GOT3 (cell line): ENCODE results near the gene PLA2G3.

Experiments
- DNase-seq: peaks from one replicate; lab custom pipeline; 2025; ENCODE audit warnings: mixed read lengths; lab: John Stamatoyannopoulos, UW

PLA2G3 gene

DNA sequence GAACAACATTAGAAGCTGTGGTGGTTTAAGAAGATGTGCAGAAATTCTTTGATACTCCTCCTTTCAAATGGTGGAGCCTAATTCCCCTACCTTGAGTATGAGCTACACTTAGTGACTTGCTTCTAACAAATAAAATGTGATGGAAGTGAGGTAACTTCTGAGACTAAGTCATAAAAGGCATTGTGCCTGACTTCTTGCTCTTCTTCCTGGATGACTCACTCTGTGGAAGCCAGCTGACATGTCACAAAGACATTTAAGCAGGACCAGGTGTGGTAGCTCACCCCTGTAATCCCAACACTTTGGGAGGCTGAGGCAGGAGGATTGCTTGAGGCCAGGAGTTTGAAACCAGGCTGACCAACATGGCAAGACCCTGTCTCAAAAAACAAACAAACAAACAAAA, 3.9 kb upstream of the PLA2G3 start:
- DNase-seq = no peak

- DNase-seq = no peak
Measured at GRCh38 chr22:31143537-31143936, 3.2 kb upstream of the PLA2G3 start.

DNA sequence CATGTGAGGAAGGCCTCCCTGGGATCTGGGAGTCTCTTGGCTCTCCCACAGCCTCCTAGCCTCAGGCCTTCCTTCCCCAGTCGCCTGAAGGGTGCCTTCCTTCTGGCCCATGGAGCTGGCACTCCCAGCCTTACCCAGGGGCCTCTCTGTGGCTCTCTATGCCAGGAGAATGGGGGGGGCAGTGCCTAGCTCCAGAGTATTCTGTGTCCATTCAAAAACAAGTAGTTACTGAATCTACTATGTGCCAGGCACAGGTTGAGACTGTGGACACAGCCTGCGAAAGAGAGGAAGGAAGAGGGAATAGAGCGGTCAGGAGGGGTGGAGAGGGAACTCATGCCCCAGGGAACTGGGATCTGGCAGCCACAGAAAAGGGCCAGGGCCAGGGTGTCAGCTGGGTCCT, 2.7 kb upstream of the PLA2G3 start:
- no peak for DNase-seq

DNA sequence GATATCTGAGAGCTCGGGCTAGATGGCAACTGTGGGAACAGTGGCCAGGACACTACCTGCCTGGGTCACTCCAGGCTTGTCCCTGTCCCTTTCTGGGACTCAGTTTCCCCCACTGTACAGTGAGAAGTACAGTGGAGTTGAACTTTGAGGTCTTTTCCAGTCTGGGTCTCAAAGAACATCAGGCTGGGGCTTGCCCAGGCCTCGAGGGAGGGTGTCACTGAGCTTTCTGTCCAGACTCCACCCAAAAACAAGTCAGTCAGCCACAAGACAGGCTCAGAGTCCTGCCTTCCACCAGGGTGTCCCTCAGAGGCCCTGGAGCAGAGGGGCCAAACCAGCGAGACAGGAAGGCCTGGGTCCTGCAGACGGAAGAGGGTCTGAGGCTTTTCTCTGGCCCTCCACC, 2.0 kb upstream of the PLA2G3 start:
- DNase-seq = no peak

GRCh38 chr22:31141551-31141950, 1.2 kb upstream of the PLA2G3 start:
- DNase-seq = no peak

DNA sequence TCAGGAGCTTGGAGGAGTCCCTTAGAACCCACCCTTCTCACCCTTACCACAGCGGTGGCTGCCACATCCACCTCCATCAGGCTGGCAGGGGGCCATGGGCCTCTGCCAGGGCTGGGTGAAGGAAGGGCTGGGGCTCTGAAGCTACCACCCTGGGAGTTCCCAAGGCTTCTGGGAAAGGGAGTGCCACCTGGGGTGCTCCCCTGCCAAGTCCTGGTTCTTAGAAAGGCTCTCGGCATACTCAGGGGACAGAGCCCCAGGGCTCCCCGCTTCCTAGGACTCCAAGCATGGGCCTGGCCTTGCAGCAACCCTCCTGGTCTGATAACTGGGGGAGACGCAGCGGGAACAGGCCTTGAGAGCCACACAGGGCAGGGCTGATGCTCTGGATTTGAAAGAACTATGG, 438 bp upstream of the PLA2G3 start:
- no peak for DNase-seq

DNA sequence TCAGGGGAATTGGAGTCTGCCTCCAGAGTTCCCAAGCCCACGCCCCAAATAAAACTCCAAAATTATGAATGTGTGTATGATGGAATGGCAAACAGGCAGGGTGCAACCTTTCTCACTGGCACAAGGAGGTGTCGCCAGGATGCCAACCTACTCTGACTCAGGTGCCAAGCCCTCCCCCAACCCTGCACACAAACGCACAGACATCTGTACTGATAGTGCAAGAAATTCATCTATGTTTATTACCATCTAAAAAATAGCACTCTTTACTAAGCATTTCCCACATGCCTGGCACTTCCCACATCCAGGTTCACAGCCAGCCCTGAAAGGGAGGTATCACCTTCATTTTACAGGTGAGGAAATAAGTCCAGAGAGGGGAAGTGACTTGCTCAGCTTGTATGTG, 1.2 kb downstream of the PLA2G3 start:
- no peak for DNase-seq

GRCh38 chr22:31138126-31138525, 2.2 kb downstream of the PLA2G3 start:
- DNase-seq = no peak

- DNase-seq = no peak
Measured at GRCh38 chr22:31137721-31138120, 2.6 kb downstream of the PLA2G3 start.

DNA sequence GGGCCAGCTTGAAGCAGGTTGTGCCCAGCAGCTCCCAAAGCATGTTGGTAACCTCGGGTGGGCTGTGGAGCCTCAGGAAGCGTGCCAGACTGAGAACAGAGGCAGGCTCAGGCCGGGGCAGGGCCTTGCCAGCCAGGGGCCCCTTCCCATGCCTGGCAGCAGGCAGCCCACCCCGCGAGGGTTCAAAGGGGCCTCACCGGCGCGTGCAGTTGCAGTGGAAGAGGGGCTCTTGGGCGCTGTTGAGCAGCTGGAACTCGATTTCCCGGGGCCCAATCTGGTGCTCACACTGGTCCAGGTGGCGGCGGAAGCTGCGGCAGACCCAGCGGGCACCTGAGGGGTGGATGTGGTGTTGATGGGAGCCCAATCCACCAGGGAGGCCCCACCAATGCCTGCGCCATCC, 3.6 kb downstream of the PLA2G3 start:
- DNase-seq = no peak

DNA sequence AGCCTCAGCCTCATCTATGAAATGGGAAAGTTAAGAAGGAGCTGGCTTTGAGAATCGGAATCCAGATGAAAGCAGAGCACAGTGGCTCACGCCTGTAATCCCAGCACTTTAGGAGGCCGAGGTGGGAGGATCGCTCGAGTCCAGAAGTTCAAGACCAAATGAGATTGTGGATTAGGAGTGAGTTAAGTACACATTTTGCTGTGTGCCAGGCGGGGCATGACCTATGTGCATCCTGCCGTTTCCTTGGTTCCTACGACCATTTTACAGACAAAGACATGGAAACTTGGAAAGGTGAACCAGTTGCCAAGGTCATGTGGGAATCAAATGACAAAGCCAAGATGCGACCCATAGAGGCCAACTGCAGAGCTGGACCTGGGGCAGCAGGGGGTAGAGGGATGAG, 4.2 kb downstream of the PLA2G3 start:
- no peak for DNase-seq

GRCh38 chr22:31135706-31136105, 4.6 kb downstream of the PLA2G3 start:
- no peak for DNase-seq

GRCh38 chr22:31134688-31135087, 5.6 kb downstream of the PLA2G3 start:
- DNase-seq = no peak

- DNase-seq = no peak
Measured at GRCh38 chr22:31133911-31134310, 6.4 kb downstream of the PLA2G3 start.

GRCh38 chr22:31130873-31131272, 9.4 kb downstream of the PLA2G3 start:
- no peak for DNase-seq

DNA sequence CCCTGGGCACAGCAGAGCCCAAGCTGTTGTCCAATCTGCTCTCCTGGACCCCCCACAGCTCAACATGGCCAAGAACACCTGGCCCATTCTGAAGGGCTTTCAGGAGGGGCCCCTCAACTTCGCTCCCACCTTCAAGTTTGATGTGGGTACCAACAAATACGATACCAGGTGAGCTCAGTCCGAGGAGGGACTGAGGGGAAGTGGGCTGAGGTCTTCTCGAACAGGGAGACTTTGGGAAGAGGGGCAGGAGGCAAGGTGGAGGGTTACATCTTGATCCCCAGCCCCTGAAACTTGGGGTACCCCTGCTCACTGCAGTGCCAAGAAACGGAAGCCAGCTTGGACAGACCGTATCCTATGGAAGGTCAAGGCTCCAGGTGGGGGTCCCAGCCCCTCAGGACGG, 12.2 kb downstream of the PLA2G3 start:
- no peak for DNase-seq

DNA sequence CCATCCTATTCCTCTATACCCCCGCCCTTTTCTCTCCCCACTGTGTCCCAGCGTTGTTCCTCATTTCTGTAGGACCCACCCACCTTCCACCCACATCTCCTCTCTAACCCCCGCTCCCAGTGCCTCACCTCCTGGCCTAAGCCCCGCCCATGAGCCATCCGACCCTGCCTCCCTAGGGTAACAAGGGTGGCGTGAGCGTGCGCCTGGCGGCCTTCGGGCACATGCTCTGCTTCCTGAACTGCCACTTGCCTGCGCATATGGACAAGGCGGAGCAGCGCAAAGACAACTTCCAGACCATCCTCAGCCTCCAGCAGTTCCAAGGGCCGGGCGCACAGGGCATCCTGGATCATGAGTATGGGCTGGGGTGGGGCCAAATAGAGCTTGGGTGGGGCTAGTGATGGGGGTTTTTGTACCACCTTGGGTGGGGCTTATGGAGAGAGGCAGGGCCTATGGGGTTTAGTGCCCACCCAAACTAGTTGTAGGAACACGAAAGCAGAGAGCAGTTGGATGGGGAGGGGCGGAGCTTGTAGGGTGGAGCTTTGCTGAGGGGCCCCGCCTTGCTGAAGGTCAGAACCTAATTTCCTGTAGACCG, 13.0 kb downstream of the PLA2G3 start:
- DNase-seq = no peak

GRCh38 chr22:31126869-31127175, 13.5 kb downstream of the PLA2G3 start:
- DNase-seq = no peak

DNA sequence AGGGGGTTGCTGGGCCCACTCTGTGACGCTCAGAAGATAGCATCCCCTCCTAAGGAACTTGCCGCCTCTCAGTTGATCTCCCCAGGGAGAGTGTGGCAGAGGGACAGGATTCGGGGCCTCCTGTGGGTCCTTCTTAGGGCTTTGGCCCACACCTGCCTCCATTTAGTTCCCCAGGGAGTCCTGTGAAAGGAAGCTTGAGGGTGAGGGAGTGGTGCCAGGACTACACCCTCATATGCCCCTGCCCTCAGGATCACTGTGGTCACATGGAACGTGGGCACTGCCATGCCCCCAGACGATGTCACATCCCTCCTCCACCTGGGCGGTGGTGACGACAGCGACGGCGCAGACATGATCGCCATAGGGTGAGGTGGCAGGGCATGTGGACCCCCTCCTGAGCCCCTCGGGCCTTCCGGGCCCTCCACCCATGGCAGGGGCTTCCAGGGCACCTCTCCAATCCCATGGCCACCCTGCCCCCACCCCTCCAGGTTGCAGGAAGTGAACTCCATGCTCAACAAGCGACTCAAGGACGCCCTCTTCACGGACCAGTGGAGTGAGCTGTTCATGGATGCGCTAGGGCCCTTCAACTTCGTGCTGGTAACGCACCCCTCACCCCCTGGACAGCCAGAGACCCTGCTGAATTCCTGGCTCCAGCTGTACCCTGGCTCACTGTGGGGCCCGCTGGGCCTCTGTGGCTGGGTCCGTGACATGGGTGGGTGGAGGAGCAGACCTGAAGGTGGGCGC, 14.0 kb downstream of the PLA2G3 start:
- DNase-seq = no peak

DNA sequence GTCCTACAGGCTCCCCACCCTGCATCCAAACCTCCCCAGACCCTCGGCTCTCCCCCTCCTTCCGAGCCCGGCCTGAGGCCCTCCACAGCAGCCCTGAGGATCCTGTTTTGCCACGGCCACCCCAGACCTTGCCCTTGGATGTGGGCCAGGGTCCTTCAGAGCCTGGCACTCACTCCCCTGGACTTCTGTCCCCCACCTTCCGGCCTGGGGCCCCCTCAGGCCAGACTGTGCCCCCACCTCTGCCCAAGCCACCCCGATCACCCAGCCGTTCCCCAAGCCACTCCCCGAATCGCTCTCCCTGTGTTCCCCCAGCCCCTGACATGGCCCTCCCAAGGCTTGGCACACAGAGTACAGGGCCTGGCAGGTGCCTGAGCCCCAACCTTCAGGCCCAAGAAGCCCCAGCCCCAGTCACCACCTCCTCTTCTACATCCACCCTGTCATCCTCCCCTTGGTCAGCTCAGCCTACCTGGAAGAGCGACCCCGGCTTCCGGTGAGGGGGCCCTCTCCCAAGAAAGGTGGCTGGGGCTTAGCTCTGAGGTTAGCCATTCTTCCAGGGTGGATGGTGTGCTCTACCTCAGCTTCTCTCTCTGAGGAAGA, 14.7 kb downstream of the PLA2G3 start:
- DNase-seq = no peak

GRCh38 chr22:31124811-31125465, 15.4 kb downstream of the PLA2G3 start:
- DNase-seq = no peak

- no peak for DNase-seq
Measured at GRCh38 chr22:31124290-31124689, 16.0 kb downstream of the PLA2G3 start.

- no peak for DNase-seq
Measured at GRCh38 chr22:31123292-31123602, 17.1 kb downstream of the PLA2G3 start.
